Muscle layer of colon (tissue), 2 donors: ENCODE results near the gene PTPRN.

Experiments used
- H3K27ac ChIP-seq: one replicate; pipeline ENCODE4 v1.7.0; 2013; ENCODE audit warnings: low read depth, mild to moderate bottlenecking, low read length, moderate library complexity
- H3K27me3 ChIP-seq, 2 donors: one replicate each; pipeline ENCODE4 v1.7.0; 2013; ENCODE audit warnings: low read length in 2 of 2, mild to moderate bottlenecking in 2 of 2; ENCODE audit not compliant: insufficient read depth in 2 of 2, control insufficient read depth in 1 of 2
- H3K36me3 ChIP-seq: one replicate; pipeline ENCODE4 v1.7.0; 2013; ENCODE audit warnings: mild to moderate bottlenecking, low read length; ENCODE audit not compliant: insufficient read depth
- H3K4me1 ChIP-seq: one replicate; pipeline ENCODE4 v1.7.0; 2013; ENCODE audit warnings: mild to moderate bottlenecking, low read length; ENCODE audit not compliant: insufficient read depth
- H3K4me3 ChIP-seq, 2 donors: one replicate each; pipeline ENCODE4 v1.7.0; 2013; ENCODE audit warnings: low read length in 2 of 2, low read depth in 1 of 2, mild to moderate bottlenecking in 1 of 2, moderate library complexity in 1 of 2
- H3K9ac ChIP-seq: one replicate; pipeline ENCODE4 v1.7.0; 2013; ENCODE audit warnings: low read length
- H3K9me3 ChIP-seq: one replicate; pipeline ENCODE4 v1.7.0; 2013; ENCODE audit warnings: mild to moderate bottlenecking, low read length
- donor health status: abdominal sarcoma.
- donor health status: Adenocarcinoma of cecum.

The PTPRN gene

DNA sequence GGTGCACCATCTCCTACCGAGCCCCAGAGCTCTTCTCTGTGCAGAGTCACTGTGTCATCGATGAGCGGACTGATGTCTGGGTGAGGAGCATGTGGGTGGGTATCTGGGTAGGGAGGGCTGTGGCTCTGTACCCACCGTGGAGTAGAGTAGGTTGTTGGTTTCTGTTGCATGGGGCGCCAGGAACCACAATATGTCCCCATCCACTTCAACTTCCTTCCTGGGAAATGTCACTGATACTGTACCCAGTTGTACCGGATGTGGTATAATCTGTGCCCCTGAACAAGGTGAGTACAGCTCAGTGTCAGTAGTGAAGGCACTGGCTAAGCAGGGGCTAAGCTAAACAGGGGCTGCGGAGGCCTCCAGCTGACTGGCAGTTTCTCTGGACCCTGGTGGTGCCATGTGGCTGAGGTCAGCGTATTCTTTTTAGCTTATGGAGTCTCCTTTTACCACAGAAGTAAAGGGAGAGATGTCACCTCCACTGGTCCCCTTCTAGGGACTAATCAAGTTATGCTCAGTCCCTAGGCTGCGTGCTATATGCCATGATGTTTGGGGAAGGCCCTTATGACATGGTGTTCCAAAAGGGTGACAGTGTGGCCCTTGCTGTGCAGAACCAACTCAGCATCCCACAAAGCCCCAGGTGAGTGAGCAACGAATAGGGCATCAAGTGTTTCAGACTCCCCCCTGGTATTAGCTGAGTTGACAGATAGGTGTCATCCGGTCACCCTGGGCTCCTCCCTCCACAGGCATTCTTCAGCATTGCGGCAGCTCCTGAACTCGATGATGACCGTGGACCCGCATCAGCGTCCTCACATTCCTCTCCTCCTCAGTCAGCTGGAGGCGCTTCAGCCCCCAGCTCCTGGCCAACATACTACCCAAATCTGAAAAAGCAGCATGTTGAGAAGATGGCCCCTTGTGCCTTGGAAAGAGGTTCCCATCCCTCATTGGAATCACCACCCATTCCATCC is 61.2 kb downstream of the PTPRN start:
- Histone ChIP-seq H3K27me3 (no peaks in the 10 kb centered on the region), H3K9ac (no peak overlapping the region), H3K9me3 (no peaks in the 10 kb centered on the region), H3K4me3 (no peak overlapping the region), H3K36me3 (peaks cover 24% of the 10 kb centered on the region), H3K4me1 (peaks cover 58% of the 10 kb centered on the region), H3K27ac (peak overlapping the region; percentile 28)

DNA sequence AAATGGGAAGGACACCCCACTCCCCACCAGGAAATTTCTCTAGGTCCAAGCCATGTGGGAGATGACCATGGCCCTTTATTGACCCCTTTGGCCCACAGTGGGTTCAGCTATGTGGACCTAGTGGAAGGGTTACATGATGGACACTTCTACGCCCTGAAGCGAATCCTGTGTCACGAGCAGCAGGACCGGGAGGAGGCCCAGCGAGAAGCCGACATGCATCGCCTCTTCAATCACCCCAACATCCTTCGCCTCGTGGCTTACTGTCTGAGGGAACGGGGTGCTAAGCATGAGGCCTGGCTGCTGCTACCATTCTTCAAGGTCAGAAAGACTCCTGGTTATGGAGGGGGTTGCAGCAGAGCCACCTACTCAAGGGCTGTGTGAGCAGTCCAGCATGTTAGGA is 62.6 kb downstream of the PTPRN start:
- peaks cover 46% of the 10 kb centered on the region for H3K4me1 ChIP-seq
- no peaks in the 10 kb centered on the region for H3K27me3 ChIP-seq
- no peaks in the 10 kb centered on the region for H3K9me3 ChIP-seq
- H3K9ac ChIP-seq = no peak overlapping the region
- no peak overlapping the region for H3K27ac ChIP-seq
- H3K36me3 ChIP-seq = peaks cover 24% of the 10 kb centered on the region
- no peak overlapping the region for H3K4me3 ChIP-seq

DNA sequence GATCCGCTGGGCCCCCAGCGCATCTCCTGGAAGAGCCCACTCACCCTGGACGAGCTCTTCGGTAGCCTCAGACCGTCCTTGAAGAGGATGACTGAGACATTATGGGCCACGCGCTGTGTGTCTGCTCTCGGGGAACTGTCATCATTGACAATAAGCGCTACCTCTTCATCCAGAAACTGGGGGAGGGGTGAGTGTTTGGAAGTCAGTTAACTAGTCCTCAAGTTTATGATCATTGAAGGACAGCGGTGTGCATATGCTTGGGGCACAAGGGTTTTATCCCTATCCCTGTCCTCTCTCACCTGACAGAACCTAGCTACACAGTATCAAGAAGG is 63.3 kb downstream of the PTPRN start:
- H3K9ac ChIP-seq = peak overlapping the region; percentile 82
- H3K27me3 ChIP-seq = no peaks in the 10 kb centered on the region
- peak overlapping the region; percentile 89 for H3K27ac ChIP-seq
- H3K36me3 ChIP-seq = peaks cover 24% of the 10 kb centered on the region
- H3K9me3 ChIP-seq = no peaks in the 10 kb centered on the region
- H3K4me1 ChIP-seq = peaks cover 46% of the 10 kb centered on the region
- peak overlapping the region; percentile 80 to 98 for H3K4me3 ChIP-seq

DNA sequence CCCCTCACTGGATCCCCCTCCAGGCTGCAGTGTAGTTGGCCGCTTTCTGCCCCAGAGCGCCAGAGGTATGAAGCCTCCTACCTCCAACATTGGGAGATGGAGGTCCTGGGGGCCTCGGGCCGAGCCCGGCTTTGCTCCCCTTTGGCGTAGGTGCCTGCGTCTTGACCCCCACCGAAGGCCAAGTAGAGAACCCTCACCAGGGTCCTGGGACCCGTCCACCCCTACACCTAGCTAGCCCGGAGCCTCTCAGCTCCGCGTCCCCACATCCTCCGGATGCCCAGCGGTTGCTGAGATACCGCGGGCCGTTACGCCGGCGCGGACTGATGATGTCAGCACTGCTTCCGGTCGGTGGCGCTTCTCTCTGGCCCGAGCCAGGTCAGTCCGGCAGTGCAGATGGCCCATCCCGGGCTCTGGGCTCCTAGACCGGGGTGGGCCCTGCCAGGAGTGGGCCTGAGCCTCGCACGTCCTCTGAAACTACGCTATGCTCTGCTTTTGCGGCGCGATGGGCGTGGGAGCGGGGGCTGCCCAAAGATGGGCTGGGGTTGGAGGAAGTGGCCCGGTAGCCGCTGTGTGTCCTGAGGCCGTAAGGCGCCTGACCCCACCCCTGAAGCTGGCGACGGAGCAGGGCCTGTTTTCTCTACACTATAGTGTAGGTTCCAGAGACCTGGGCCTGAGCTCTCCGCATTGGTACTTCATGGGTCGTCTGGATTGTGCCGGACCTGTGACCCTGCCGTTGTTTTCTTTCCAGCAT is 63.9 kb downstream of the PTPRN start, which contains the start of the genes GLB1L and STK16:
Gene GLB1L, minus strand, starts transcription at position 297 of the 751 bp plus-strand sequence. CDS start 1,871 bp downstream, outside the sequence.
Gene STK16, plus strand, starts transcription at position 332 of the 751 bp plus-strand sequence. CDS start 521 bp downstream, outside the sequence.
- H3K27me3 ChIP-seq = no peaks in the 10 kb centered on the region
- no peaks in the 10 kb centered on the region for H3K9me3 ChIP-seq
- H3K27ac ChIP-seq = peak within 1 kb of the TSS; percentile 89
- peaks cover 19% of the 10 kb centered on the region for H3K36me3 ChIP-seq
- H3K4me3 ChIP-seq = peak within 1 kb of the TSS; percentile 80 to 98
- peaks cover 42% of the 10 kb centered on the region for H3K4me1 ChIP-seq
- H3K9ac ChIP-seq = peak within 1 kb of the TSS; percentile 82

DNA sequence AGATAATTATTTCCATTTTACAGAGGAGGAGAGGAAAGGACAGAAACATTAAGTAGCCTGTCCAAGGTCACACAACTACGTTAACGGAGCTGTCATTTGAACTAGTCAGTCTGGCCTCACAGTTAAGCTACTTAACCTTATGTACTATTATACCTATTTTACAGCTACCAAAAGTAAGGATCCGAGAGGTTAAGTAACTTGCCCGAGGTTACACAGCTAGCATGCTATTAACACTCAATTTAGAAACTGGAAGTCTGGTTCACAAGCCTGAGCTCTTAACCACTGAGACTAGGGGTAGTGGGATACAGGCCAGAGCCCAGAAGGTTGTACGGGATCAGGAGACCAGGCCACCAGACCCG is 64.4 kb downstream of the PTPRN start:
- Histone ChIP-seq H3K27me3 (no peaks in the 10 kb centered on the region), H3K27ac (peak overlapping the region; percentile 89), H3K4me1 (peaks cover 37% of the 10 kb centered on the region), H3K9me3 (no peaks in the 10 kb centered on the region), H3K9ac (peak overlapping the region; percentile 82), H3K4me3 (peak overlapping the region; percentile 80 to 98), H3K36me3 (peaks cover 18% of the 10 kb centered on the region)

DNA sequence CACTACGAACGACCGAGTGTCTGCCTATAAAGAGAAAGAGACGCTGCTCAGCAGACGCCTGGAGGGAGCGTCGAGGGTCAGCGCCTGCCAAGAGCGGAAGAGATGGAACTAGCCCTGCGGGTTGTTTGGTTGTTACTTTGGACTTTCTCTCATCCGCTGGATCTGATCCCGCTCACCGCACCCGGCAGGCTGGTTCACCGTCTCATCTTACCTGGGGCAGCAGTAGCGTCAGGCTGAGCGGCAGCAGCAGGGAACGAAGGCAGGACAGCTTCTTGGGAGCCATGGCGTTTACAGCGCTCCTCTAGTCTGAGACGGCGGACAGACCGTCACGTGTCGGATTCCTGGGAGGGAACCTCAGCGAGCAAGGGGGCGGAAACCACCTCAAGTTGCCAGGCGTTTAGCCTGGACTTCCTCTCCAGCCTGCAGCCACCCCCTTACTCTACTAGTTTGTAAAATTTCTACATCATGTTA is 65.9 kb downstream of the PTPRN start:
- no peak overlapping the region for H3K27ac ChIP-seq
- no peaks in the 10 kb centered on the region for H3K27me3 ChIP-seq
- peak overlapping the region in 1 of 2 donors; percentile 32 for H3K4me3 ChIP-seq
- H3K9ac ChIP-seq = no peak overlapping the region
- H3K9me3 ChIP-seq = no peaks in the 10 kb centered on the region
- H3K36me3 ChIP-seq = peaks cover 29% of the 10 kb centered on the region
- peaks cover 26% of the 10 kb centered on the region for H3K4me1 ChIP-seq
